Nasal cavity respiratory epithelium epithelial cell of viscerocranial mucosa (primary cell): ENCODE data around the gene BRME1. TPM values are rescaled to one million over a fixed set of nuclear protein-coding genes. Genes with fewer than 3 reads are reported as not detected.

Source experiments
- total RNA-seq: library from RNA; depleted of rRNA; stranded (reverse); fragments of >200 nt; gene quantifications from 2 replicates; pipeline ENCODE4 v1.2.3, GENCODE V29; 2014

Gene BRME1
- total RNA-seq: 0.68 and 1.8 TPM in 2 replicates

GRCh38 chr19:13905634-13906520 lies at the start of gene BRME1, which contains the start of gene CC2D1A:
Gene BRME1 (minus strand): TSS chr19:13906117. CDS start chr19:13904892, 1,225 bp downstream.
Gene CC2D1A (plus strand): TSS chr19:13906201. CDS start chr19:13906442, 241 bp downstream.

DNA sequence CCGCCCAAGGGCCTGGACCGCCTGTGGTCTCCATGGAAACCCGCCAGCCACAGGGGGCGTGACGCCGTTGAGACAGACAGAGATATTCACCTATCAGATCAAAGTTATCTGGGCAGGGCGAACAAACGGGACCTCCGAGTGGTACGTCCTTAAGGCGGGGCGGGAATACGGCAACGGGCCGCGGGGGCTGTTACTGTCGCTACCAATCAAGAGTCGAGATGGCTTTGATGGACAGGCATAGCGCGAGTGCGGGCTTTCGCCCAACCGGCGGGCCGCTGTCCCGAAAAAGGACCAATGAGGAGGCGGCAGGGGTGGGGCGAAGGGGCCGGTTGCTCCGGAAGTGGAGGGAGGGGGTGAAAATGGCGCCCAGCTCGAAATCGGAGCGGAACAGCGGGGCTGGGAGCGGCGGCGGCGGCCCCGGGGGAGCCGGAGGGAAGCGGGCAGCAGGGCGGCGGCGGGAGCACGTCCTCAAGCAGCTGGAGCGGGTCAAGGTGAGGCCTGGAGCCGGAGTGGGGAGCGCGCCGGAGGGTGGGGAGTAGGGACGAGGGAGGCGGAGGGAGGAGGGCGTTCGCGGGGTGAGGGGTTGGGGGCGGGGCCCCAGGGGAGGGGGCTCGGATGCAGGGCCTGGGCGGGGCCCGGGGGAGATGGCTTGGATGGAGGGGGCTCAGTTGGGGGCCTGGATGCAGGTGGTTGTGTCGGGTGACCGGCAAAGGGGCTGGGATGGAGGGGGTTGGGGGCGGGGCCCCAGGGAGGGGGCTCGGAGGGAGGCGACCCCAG lies 46.4 kb upstream of the BRME1 start, which contains the start of gene DCAF15:
Gene DCAF15 (plus strand): TSS at position 356 of the 777 bp plus-strand sequence. CDS start 4 bp downstream, at position 360.

DNA sequence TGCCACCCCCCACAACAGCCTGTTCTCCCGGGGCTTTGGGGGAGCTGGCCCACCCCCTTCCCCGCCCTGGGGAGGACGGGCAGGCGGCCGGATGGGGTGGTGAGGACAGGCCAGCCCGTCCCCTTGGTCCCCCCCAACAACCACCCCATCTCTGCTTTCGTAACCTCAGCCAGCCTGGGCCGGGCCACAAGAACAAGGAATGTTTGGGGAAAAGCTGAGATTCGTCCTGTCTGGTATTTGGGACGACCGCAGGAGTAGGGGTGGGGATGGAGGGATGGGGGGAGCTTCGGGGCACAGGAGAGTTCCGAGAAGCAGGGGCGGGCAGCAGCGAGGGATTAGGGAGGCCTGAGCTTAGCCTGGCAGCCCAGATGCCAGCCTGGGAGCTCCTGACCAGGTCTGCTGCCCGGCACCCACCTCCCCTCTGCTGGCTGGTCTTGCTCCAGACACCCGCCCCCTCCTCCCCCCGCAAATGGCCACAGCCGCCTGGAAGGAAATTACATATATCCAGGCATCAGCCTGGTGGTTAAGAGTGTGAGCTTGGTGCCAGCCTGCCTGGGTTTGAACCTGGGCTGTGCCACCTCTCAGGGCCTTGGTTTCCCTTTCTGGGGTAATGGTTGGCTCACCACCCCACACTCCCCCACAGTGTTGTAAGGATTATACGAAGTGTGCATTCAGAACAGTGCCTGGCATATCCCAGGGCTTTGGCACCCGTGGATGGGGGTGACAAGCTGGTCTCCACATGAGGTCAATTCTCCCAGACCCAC lies 32.6 kb upstream of the BRME1 start, which contains the start of gene PODNL1:
Gene PODNL1 (minus strand): TSS at position 117 of the 764 bp plus-strand sequence. CDS start 236 bp downstream, outside the sequence.

DNA sequence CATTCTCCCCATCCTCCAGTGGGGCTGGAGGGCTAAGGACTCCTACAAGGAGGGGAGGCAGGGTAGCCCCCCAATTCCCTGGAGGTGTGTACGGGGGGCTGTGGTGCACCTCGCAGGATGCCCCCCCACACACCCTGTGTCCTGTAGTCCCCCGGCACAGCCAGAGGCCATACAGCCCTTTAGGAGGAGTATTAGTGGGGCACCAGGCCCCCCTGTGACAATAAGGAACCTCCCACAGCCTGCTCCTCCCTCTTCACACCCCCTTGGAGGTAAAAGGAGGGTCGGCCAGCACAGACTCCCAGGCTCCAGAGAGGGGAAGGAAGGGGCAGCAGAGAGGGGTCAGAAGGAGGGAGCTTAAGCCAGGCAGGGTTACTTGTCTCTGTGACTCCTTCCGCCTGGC lies 29.1 kb downstream of the BRME1 start, which contains the start of gene NANOS3:
Gene NANOS3 (plus strand): TSS at position 301 of the 400 bp plus-strand sequence. CDS start 115 bp downstream, outside the sequence.

Other genes starting within 250 kb of the BRME1 start
- gene MRI1, start 141.6 kb downstream of the BRME1 start, total RNA-seq: 18.1 and 22.6 TPM in 2 replicates
- 34.5 and 43.8 TPM in 2 replicates for gene C19orf53, start 131.7 kb downstream of the BRME1 start, total RNA-seq
- 4.1 and 21.9 TPM in 2 replicates for gene ZSWIM4, start 110.7 kb downstream of the BRME1 start, total RNA-seq
- 0.14 TPM in 1 of 2 replicates, not detected in the other for gene NANOS3, start 29.0 kb downstream of the BRME1 start, total RNA-seq
- gene CC2D1A, start 84 bp upstream of the BRME1 start, total RNA-seq: 8.5 and 27.5 TPM in 2 replicates
- gene PODNL1, start 32.3 kb upstream of the BRME1 start, total RNA-seq: under 0.01 and 2.5 TPM in 2 replicates
- gene DCAF15, start 46.4 kb upstream of the BRME1 start, total RNA-seq: 7.9 and 11.4 TPM in 2 replicates
- 1.7 and 7.8 TPM in 2 replicates for gene RFX1, start 100.2 kb upstream of the BRME1 start, total RNA-seq
- gene RLN3, start 122.0 kb upstream of the BRME1 start, total RNA-seq: not detected in 2 replicates
- 0.34 and 6.1 TPM in 2 replicates for gene IL27RA, start 125.6 kb upstream of the BRME1 start, total RNA-seq
- gene PALM3, start 156.0 kb upstream of the BRME1 start, total RNA-seq: not detected in 2 replicates
- 0.34 and 1.00 TPM in 2 replicates for gene MISP3, start 166.7 kb upstream of the BRME1 start, total RNA-seq
- gene C19orf67, start 179.7 kb upstream of the BRME1 start, total RNA-seq: 0.14 TPM in 1 of 2 replicates, not detected in the other
- gene SAMD1, start 184.6 kb upstream of the BRME1 start, total RNA-seq: 19.8 and 41.8 TPM in 2 replicates
- 15.0 and 34.0 TPM in 2 replicates for gene PRKACA, start 211.6 kb upstream of the BRME1 start, total RNA-seq
- under 0.01 and 0.28 TPM in 2 replicates for gene ASF1B, start 230.5 kb upstream of the BRME1 start, total RNA-seq